Measurements from ENCODE around the gene SSTR3. TPM values are rescaled to one million over a fixed set of nuclear protein-coding genes. Genes with fewer than 3 reads are reported as not detected.

SSTR3 gene
- total and polyA plus RNA-seq, 9 of the 15 experiments (the other 6 are each of a cell fraction or from before 2014, with no cell fraction given) = 0.03 TPM; not detected in 8

DNA sequence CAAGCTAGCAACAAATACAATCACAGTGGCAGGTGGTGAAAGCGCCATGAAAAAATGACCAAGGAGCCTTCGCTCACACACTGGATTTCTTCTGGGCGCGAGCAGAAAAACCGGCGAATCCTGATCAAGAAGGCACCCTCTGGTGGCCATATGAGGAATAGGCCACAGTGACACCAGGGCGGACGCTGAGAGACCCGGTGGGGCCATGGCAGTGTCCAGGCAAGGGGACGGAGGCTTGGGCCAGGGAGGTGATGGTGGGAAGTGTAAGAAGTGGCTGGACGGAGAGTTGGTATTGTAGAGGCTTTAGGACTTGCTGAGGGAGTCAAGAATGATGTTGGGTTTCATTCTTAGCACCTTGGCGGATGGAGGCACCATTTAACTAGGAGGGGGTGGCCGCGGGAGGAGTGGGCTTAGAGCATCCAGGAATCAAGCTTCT, 48.6 kb upstream of the SSTR3 start (continued):
- TF ChIP-seq, protein P1, sequence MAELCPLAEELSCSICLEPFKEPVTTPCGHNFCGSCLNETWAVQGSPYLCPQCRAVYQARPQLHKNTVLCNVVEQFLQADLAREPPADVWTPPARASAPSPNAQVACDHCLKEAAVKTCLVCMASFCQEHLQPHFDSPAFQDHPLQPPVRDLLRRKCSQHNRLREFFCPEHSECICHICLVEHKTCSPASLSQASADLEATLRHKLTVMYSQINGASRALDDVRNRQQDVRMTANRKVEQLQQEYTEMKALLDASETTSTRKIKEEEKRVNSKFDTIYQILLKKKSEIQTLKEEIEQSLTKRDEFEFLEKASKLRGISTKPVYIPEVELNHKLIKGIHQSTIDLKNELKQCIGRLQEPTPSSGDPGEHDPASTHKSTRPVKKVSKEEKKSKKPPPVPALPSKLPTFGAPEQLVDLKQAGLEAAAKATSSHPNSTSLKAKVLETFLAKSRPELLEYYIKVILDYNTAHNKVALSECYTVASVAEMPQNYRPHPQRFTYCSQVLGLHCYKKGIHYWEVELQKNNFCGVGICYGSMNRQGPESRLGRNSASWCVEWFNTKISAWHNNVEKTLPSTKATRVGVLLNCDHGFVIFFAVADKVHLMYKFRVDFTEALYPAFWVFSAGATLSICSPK (IDR thresholded peaks at IDR 0.05; ENCODE audit: borderline replicate concordance) = no peak
- TF ChIP-seq HSF4 (CRISPR knock-in tag; IDR thresholded peaks at IDR 0.05; ENCODE audit: borderline replicate concordance) = no peak
- TF ChIP-seq YY1 (IDR thresholded peaks at IDR 0.05; ENCODE audit: borderline replicate concordance in 1 of 3, control insufficient read depth in 1 of 3, extremely low read depth in 1 of 3, insufficient read depth in 3 of 3, insufficient read length in 1 of 3, insufficient replicate concordance in 2 of 3, low read depth in 1 of 3, low read length in 2 of 3) = peak in 1 of 3 experiments; percentile 7
- peak; percentile 48; the same call in 1 of the 2 replicates for TF ChIP-seq TFAP4 (CRISPR knock-in tag; IDR thresholded peaks at IDR 0.05; ENCODE audit: borderline replicate concordance)
- TF ChIP-seq ATF7 (IDR thresholded peaks at IDR 0.05) = no peak
- no peak for TF ChIP-seq SRSF9 (IDR thresholded peaks at IDR 0.05; ENCODE audit: borderline replicate concordance, low read depth, low read length)
- no peak for TF ChIP-seq ZNF184 (CRISPR knock-in tag; IDR thresholded peaks at IDR 0.05)
- no peak for TF ChIP-seq SP1 (CRISPR knock-in tag; IDR thresholded peaks at IDR 0.05)
- TF ChIP-seq, protein P2, sequence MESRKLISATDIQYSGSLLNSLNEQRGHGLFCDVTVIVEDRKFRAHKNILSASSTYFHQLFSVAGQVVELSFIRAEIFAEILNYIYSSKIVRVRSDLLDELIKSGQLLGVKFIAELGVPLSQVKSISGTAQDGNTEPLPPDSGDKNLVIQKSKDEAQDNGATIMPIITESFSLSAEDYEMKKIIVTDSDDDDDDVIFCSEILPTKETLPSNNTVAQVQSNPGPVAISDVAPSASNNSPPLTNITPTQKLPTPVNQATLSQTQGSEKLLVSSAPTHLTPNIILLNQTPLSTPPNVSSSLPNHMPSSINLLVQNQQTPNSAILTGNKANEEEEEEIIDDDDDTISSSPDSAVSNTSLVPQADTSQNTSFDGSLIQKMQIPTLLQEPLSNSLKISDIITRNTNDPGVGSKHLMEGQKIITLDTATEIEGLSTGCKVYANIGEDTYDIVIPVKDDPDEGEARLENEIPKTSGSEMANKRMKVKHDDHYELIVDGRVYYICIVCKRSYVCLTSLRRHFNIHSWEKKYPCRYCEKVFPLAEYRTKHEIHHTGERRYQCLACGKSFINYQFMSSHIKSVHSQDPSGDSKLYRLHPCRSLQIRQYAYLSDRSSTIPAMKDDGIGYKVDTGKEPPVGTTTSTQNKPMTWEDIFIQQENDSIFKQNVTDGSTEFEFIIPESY (CRISPR knock-in tag; IDR thresholded peaks at IDR 0.05) = peak; percentile 20; the same call in 1 of the 2 replicates
- peak; percentile 71 for TF ChIP-seq SMC3 (conservative IDR thresholded peaks at IDR 0.05; ENCODE audit: insufficient read depth, low read depth, low read length)
- TF ChIP-seq ZNF445 (CRISPR knock-in tag; IDR thresholded peaks at IDR 0.05; ENCODE audit: low read depth) = no peak
- peak; percentile 15; the same call in 1 of the 2 replicates for TF ChIP-seq ZBTB7A (IDR thresholded peaks at IDR 0.05; ENCODE audit: borderline replicate concordance, control insufficient read depth, low read depth, low read length)
- no peak for TF ChIP-seq PCBP1 (IDR thresholded peaks at IDR 0.05; ENCODE audit: low read depth, low read length, poor library complexity, severe bottlenecking)
- no peak for TF ChIP-seq RNF219 (CRISPR knock-in tag; IDR thresholded peaks at IDR 0.05)
- TF ChIP-seq NCOA2 (IDR thresholded peaks at IDR 0.05; ENCODE audit: partially characterized antibody in 2 of 2) = no peak
- TF ChIP-seq JUND (IDR thresholded peaks at IDR 0.05; ENCODE audit: borderline replicate concordance, low read depth, low read length) = 0 out of 2 replicates have a peak, but pooled peaks have one; percentile 6
- no peak for TF ChIP-seq JUND (tag; IDR thresholded peaks at IDR 0.05; ENCODE audit: borderline replicate concordance, low read depth, low read length)

Data from K562 (cell line).